Upper lobe of right lung (tissue), 1 donor: ENCODE data around the gene UPB1. TPM values are rescaled to one million over a fixed set of nuclear protein-coding genes. Genes with fewer than 3 reads are reported as not detected.
A peak's percentile ranks its signal among the peaks of the same experiment; 100 is the strongest.

Experiments
- ATAC-seq: fragments of 200-7000 bp; cut with Tn5 transposase; one replicate; pipeline ENCODE4 v1.9.1; 2020; ENCODE audit warnings: mild to moderate bottlenecking, moderate library complexity
- DNase-seq: peaks from one replicate; pipeline ENCODE4 v3.0.0-alpha.2; 2020
- H3K27ac ChIP-seq: fragments of 200-600 bp; one replicate; pipeline ENCODE4 v1.8.0; 2022
- H3K27me3 ChIP-seq: fragments of 200-600 bp; one replicate; pipeline ENCODE4 v1.8.0; 2022; ENCODE audit warnings: mild to moderate bottlenecking
- H3K36me3 ChIP-seq: fragments of 200-600 bp; one replicate; pipeline ENCODE4 v1.8.0; 2022
- H3K4me1 ChIP-seq: fragments of 200-600 bp; one replicate; pipeline ENCODE4 v1.8.0; 2022
- H3K4me3 ChIP-seq: fragments of 200-600 bp; one replicate; pipeline ENCODE4 v1.8.0; 2022; ENCODE audit warnings: mild to moderate bottlenecking
- H3K9me3 ChIP-seq: fragments of 200-600 bp; one replicate; pipeline ENCODE4 v1.8.0; 2022
- CTCF ChIP-seq: fragments of 200-600 bp; IDR thresholded peaks from one replicate; pipeline ENCODE4 v1.8.0; 2022; ENCODE audit warnings: antibody characterized with exemption
- intact Hi-C: fragments of 100-400 bp; cut with DNase I; formaldehyde crosslinking; loops from one replicate; pipeline ENCODE4 v1.11.0; 2022
- total RNA-seq: library from RNA; stranded (reverse); fragmentation: NEBNext Ultra II Directional; extraction: Animal tissue kit (Norgen Biotek cat#: 25700); gene quantifications from one replicate; pipeline ENCODE4 v1.2.1, GENCODE V29; 2021
- donor health status: DM: no; HTN: yes; CAD: no; lungs with severe emphysema.

Gene UPB1
- total RNA-seq, 1 donor from 2014 or later = 1.5 TPM

GRCh38 chr22:24564376-24565058, 69.4 kb downstream of the UPB1 start:
- Histone ChIP-seq H3K27ac (no peak overlapping the region), H3K4me3 (no peak overlapping the region), H3K36me3 (peaks cover 44% of the 10 kb centered on the region), H3K4me1 (peaks cover 31% of the 10 kb centered on the region), H3K9me3 (no peaks in the 10 kb centered on the region), H3K27me3 (no peaks in the 10 kb centered on the region)
- TF ChIP-seq CTCF = no peak
- intact Hi-C loops = no loop called here
- ATAC-seq = peak; percentile 32
- no peak for DNase-seq

DNA sequence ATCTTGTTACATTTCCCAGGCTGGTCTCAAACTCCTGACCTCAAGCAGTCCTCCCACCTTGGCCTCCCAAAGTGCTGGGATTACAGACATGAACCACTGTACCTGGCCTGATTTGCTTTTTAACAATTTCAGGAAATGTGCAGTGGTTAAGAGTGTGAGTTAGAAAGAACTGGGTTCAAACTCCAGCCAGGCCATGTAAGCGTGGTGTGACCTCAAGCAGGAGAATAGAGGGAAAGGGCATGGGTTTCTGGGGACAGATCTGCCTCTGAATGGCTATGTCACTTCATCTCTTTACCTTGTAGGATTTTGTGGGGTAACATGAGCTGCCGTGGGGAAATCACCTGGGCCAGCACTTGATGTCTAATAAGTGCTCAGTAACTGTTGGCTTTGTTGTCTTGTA, 69.9 kb downstream of the UPB1 start:
- no peak for TF ChIP-seq CTCF
- intact Hi-C loops = no loop called here
- no peak for ATAC-seq
- Histone ChIP-seq H3K27me3 (no peaks in the 10 kb centered on the region), H3K4me3 (no peak overlapping the region), H3K27ac (no peak overlapping the region), H3K9me3 (no peaks in the 10 kb centered on the region), H3K36me3 (peaks cover 48% of the 10 kb centered on the region), H3K4me1 (peaks cover 31% of the 10 kb centered on the region)
- DNase-seq = no peak

DNA sequence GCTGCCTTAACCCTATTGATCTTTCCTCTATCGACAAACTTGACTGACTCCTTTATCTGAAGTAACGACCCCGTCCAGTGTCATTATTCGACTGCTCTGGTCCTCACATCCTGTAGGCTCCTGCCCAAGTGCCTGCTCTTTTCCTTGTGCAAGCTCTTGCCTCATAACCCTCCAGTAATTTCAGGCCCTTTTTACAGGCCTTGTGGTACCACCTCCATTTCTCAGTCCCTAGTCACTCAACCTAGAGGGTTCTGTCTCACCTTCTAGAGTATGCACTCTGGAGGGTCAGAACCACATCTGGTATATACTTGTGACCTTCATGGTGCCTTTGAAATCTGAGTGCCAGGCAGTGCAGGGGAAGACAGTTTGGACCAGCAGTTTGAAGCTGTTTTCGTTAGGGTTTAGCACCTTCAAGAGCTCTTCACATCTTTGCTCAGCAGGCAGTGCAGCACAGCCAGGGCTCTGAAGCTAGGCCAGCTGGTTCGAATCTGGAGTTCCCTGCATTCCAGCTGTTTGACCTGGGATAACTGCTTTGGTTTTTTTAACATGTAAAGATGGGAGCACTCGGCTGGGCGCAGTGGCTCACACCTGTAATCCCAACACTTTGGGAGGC, 71.9 kb downstream of the UPB1 start:
- TF ChIP-seq CTCF = no peak
- H3K27ac ChIP-seq = peak overlapping the region; percentile 19
- ATAC-seq = peak; percentile 70
- peaks cover 31% of the 10 kb centered on the region for H3K4me1 ChIP-seq
- intact Hi-C loops = no loop called here
- no peak for DNase-seq
- H3K36me3 ChIP-seq = peaks cover 55% of the 10 kb centered on the region
- H3K4me3 ChIP-seq = no peak overlapping the region
- no peaks in the 10 kb centered on the region for H3K9me3 ChIP-seq
- H3K27me3 ChIP-seq = no peaks in the 10 kb centered on the region

GRCh38 chr22:24567668-24568067, 72.5 kb downstream of the UPB1 start:
- DNase-seq (no peak), ATAC-seq (peak; percentile 43)
- H3K27me3 ChIP-seq = no peaks in the 10 kb centered on the region
- H3K27ac ChIP-seq = no peak overlapping the region
- H3K4me3 ChIP-seq = no peak overlapping the region
- no peaks in the 10 kb centered on the region for H3K9me3 ChIP-seq
- peaks cover 55% of the 10 kb centered on the region for H3K36me3 ChIP-seq
- H3K4me1 ChIP-seq = peaks cover 31% of the 10 kb centered on the region
- intact Hi-C loops = no loop called here
- no peak for TF ChIP-seq CTCF

GRCh38 chr22:24571266-24571665, 76.1 kb downstream of the UPB1 start:
- Histone ChIP-seq H3K9me3 (no peaks in the 10 kb centered on the region), H3K27me3 (no peaks in the 10 kb centered on the region), H3K4me1 (peaks cover 10% of the 10 kb centered on the region), H3K27ac (no peak overlapping the region), H3K4me3 (no peak overlapping the region), H3K36me3 (peaks cover 73% of the 10 kb centered on the region)
- intact Hi-C loops = no loop called here
- ATAC-seq (no peak), DNase-seq (no peak)
- no peak for TF ChIP-seq CTCF
